GM19099 (cell line): ENCODE data around the gene DPH5.

Experiments
- POLR2A ChIP-seq: IDR thresholded peaks from 3 replicates; pipeline ENCODE4 v1.6.1; 2011; ENCODE audit warnings: low read depth; ENCODE audit not compliant: insufficient read length; ENCODE audit errors: extremely low read depth

The DPH5 gene

GRCh38 chr1:101041300-101041699 lies 15.7 kb upstream of the DPH5 start:
- no peak for TF ChIP-seq POLR2A

- no peak for TF ChIP-seq POLR2A
Measured at GRCh38 chr1:101040666-101041065, 15.1 kb upstream of the DPH5 start.

GRCh38 chr1:101039245-101039644 lies 13.7 kb upstream of the DPH5 start:
- no peak for TF ChIP-seq POLR2A

GRCh38 chr1:101037316-101037715 lies 11.7 kb upstream of the DPH5 start:
- TF ChIP-seq POLR2A, result no peak

- no peak for TF ChIP-seq POLR2A
Measured at GRCh38 chr1:101033017-101033416, 7.4 kb upstream of the DPH5 start.

- TF ChIP-seq POLR2A, result no peak
Measured at GRCh38 chr1:101030881-101031280, 5.3 kb upstream of the DPH5 start.

- no peak for TF ChIP-seq POLR2A
Measured at GRCh38 chr1:101029184-101029583, 3.6 kb upstream of the DPH5 start.

GRCh38 chr1:101028466-101028865 lies 2.9 kb upstream of the DPH5 start:
- TF ChIP-seq POLR2A, result no peak

GRCh38 chr1:101027194-101027772 lies 1.7 kb upstream of the DPH5 start:
- TF ChIP-seq POLR2A, result no peak

- TF ChIP-seq POLR2A, result no peak
Measured at GRCh38 chr1:101026430-101026788, 825 bp upstream of the DPH5 start.

GRCh38 chr1:101025283-101025656 lies 314 bp downstream of the DPH5 start:
- TF ChIP-seq POLR2A, result no peak

- no peak for TF ChIP-seq POLR2A
Measured at GRCh38 chr1:101022294-101022693, 3.3 kb downstream of the DPH5 start.

- TF ChIP-seq POLR2A, result no peak
Measured at GRCh38 chr1:101017448-101017847, 8.1 kb downstream of the DPH5 start.

- no peak for TF ChIP-seq POLR2A
Measured at GRCh38 chr1:101013776-101014175, 11.8 kb downstream of the DPH5 start.

GRCh38 chr1:101008229-101008834 lies 17.3 kb downstream of the DPH5 start:
- no peak for TF ChIP-seq POLR2A

- TF ChIP-seq POLR2A, result no peak
Measured at GRCh38 chr1:101006553-101006952, 19.0 kb downstream of the DPH5 start.

GRCh38 chr1:101005871-101006270 lies 19.7 kb downstream of the DPH5 start:
- TF ChIP-seq POLR2A, result no peak

- TF ChIP-seq POLR2A, result no peak
Measured at GRCh38 chr1:101005183-101005582, 20.4 kb downstream of the DPH5 start.

GRCh38 chr1:101004670-101005069 lies 20.9 kb downstream of the DPH5 start:
- no peak for TF ChIP-seq POLR2A
